Kidney tubule cell (primary cell): ENCODE measurements around the gene RER1.
A peak's percentile ranks its signal among the peaks of the same experiment; 100 is the strongest.

Experiments
- DNase-seq: peaks from one replicate; pipeline ENCODE4 v3.0.0-alpha.2; 2018; ENCODE audit warnings: low spot score

Gene RER1

DNA sequence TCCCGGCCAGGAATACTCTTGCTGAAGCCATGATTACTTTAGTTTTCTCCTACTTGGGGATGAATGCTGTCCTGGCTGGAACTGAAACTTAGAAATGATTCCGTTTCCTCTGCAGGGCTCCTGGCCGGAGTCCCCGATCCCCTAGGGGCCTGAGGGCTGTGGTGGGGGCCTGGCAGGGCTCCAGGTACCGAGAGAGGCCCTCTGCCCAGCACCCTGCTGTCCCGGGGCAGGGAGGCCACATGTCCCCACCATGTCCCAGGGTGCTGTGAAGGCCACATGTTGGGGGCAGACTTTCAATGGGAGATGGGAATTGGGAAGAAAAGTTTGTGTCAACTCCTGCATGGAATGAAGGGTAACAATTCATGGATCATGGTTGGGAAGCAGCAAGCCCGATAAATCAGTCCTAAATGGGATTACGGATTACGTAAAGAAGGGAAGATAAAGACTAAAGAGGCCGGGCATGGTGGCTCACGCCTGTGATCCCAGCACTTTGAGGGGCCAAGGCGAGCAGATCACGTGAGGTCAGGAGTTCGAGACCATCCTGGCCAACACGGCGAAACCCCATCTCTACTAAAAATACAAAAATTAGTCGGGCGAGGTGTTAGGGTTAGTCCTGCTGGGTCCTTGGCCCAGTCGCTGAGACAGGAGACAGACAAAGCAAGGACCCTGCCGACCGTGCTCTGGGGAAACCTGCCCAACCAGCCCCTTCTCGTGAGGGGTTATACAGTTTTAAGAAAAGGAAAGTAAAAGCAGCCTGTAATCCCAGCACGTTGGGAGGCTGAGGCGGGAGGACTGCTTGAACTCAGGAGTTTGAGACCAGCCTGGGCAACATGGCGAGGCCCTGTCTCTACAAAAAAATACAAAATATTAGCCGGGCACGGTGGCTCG is 37.8 kb upstream of the RER1 start:
- DNase-seq = no peak

- DNase-seq = no peak
These were observed 36.9 kb upstream of the RER1 start for GRCh38 chr1:2354511-2355372.

GRCh38 chr1:2355373-2356261 is 36.0 kb upstream of the RER1 start:
- DNase-seq = no peak

GRCh38 chr1:2356401-2356800 is 35.2 kb upstream of the RER1 start:
- DNase-seq = no peak

GRCh38 chr1:2356911-2357845 is 34.5 kb upstream of the RER1 start:
- no peak for DNase-seq

- DNase-seq = no peak
These were observed 33.6 kb upstream of the RER1 start for GRCh38 chr1:2358072-2358471.

GRCh38 chr1:2358651-2359640 is 32.7 kb upstream of the RER1 start:
- no peak for DNase-seq

GRCh38 chr1:2360588-2361364 is 30.9 kb upstream of the RER1 start:
- DNase-seq = no peak

DNA sequence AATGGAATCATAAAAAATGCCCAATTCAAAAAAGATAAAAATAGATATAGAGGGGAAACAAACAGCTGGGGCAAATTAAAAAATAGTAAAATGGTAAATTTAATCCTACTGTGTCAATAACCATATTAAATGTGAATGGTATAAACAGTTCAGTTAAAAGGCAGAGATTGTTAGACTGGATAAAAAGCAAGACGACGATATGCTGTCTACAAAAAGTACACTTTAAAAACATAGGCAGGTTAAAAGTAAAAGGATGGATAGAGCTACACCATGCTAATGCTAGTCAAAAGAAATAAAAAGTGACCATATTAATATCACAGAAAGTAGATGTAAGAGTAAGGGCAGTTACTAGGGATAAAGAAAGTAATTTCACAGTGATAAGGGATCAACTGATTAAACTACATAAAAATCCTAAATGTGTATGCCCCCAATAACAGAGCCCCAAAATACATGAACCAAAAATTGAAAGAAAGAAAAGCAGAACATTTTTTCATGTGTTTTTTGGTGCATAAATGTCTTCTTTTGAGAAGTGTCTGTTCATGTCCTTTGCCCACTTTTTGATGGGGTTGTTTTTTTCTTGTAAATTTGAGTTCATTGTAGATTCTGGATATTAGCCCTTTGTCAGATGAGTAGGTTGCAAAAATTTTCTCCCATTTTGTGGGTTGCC is 27.7 kb upstream of the RER1 start:
- no peak for DNase-seq

- DNase-seq = no peak
These were observed 23.4 kb upstream of the RER1 start for GRCh38 chr1:2368053-2368744.

DNA sequence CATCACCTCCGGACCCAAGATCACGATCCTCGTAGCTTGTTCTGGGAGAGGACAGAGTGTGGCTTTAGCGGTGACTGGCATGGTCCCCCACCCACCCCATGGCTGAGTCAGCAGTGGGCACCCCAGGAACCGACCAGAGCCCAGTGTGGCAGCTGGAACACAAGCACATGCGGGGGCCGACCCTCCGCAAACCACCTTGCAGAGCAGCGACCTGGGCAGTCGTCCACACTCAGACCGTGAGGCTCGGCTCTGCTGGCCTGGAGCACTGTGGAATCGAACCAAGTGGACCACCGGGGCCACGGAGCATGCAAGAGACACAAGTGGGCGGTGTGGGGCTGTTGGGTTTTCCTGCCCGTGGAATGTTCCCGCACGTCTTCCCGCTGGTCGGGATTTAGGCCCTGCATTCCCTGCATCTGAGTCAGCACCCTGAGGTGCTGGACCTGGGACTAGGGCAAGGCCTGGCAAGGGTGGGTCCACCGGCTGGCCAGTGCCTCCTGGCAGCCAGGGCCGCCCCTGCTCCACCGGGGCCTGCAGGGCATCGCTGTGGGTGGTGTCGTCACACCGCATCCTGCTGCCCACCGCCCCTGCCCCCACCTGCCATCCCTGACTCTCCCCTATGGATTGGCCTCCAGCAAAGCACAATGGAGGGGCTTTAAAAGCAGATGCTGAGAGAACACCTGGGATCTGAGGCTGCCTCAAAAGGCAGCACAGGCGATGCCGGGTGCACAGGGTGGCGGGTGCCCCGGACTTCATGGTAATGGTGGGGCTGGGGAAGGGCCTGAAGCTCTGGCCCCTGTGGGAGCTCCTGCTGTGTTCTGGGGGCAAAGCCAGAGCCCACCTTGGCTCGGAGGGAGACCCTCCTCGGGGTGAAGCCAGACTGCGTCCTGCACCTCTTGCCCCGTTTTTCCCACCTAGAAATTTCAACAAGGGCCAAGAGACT is 18.8 kb upstream of the RER1 start:
- DNase-seq = peak; percentile 13

- DNase-seq = no peak
These were observed 17.9 kb upstream of the RER1 start for GRCh38 chr1:2373551-2374251.

GRCh38 chr1:2374252-2375155 is 17.1 kb upstream of the RER1 start:
- no peak for DNase-seq

DNA sequence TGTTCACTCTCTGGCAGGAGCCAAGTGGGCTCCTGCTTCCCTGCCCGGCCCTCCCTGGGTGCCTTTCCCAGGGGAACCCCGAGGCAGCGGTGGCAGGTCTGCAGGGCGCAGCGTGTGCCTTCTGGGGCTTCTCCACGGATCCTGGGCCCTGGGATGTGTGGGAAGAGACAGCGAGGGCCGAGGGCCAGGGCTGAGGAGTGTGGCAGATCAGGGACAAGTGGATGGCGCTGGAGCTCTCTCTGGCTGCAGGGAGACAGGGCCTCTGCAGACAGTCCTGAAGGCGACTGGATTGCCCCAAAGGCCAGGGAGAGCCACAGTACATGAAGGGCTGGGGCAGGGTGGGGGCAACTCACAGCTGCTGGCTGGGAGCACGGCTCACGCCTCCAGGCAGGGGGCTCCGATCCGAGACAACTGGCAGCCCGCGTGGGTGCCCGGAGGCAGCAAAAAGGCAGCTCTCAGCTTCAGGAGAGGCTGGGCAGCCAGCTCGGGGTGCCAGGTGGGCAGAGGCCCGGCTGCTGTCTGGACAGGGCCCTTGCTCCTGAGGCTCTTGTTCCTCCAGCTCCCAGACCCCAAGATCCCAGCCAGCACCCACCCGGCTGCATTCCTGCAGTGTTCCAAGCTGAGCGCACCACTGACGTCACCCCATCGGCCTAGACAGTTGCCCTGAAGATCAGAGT is 16.3 kb upstream of the RER1 start:
- no peak for DNase-seq
